GM20000 (cell line): ENCODE results near the gene ASIC1.

ENCODE experiments used
- DNase-seq: peaks from one replicate; pipeline ENCODE4 v3.0.0; 2012; ENCODE audit warnings: low spot score
- TF ChIP-seq, protein P1 (sequence below): IDR thresholded peaks from 2 replicates; pipeline ENCODE4 v1.5.1; 2012; ENCODE audit warnings: mild to moderate bottlenecking, control low read depth; ENCODE audit errors: extremely low read depth, missing control alignments

Gene ASIC1

GRCh38 chr12:50099302-50100008, 42.1 kb downstream of the ASIC1 start:
- DNase-seq = no peak
- TF ChIP-seq, protein P1, sequence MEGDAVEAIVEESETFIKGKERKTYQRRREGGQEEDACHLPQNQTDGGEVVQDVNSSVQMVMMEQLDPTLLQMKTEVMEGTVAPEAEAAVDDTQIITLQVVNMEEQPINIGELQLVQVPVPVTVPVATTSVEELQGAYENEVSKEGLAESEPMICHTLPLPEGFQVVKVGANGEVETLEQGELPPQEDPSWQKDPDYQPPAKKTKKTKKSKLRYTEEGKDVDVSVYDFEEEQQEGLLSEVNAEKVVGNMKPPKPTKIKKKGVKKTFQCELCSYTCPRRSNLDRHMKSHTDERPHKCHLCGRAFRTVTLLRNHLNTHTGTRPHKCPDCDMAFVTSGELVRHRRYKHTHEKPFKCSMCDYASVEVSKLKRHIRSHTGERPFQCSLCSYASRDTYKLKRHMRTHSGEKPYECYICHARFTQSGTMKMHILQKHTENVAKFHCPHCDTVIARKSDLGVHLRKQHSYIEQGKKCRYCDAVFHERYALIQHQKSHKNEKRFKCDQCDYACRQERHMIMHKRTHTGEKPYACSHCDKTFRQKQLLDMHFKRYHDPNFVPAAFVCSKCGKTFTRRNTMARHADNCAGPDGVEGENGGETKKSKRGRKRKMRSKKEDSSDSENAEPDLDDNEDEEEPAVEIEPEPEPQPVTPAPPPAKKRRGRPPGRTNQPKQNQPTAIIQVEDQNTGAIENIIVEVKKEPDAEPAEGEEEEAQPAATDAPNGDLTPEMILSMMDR = no peak

GRCh38 chr12:50100561-50100960, 43.2 kb downstream of the ASIC1 start:
- TF ChIP-seq, protein P1 = no peak
- no peak for DNase-seq

DNA sequence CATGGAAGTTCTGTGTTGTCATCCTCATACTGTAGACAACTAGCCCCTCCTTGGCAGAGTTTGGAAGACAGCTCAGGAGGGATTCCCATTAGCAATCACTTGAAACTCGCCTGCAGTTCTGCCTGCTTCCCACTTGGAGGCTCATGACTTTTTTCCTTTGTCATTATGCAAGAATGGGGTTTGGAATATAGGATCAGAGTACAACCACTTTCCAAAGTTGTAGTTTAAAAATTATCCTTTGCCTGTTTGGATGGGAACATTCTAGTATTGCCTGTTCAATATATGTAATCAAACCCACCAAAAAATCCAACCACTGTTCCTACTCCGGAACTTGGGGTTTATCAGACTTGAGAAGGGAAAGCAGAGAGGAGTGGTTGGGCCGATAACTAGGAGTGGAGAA, 44.3 kb downstream of the ASIC1 start:
- DNase-seq = no peak
- TF ChIP-seq, protein P1 = no peak

GRCh38 chr12:50102131-50102531, 44.7 kb downstream of the ASIC1 start:
- TF ChIP-seq, protein P1 = no peak
- DNase-seq = no peak

DNA sequence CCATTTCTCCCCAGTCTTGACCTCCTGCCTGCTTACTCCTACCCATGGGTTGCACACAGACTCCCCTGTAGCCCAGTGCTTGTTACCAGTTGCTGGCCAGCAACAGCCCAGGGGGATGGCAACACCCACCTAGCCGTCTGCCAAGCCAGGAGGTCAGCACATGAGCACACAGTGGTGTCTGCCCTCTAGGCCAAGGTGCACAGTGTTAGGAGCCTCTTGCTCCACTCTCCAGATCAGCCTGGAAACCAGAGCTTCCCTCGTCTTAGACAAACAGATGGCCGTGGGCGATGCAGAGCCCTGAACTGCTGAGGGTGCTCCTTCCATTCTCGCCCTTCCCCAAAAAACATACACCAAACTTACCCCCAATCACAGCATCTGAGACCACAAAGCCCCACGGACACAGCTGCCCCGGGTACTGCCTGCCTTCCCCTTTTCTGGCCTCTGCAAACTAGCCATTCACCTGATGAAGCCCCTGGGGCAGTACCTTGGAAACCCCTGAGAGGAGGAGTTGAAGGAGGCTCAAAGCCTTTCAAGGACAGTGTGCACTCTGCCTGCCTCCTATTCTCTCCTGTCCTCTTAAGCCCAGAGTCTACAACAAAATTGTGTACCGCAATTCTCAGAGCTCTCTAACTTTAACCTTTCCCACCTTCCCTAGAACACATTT, 45.4 kb downstream of the ASIC1 start:
- TF ChIP-seq, protein P1 = no peak
- DNase-seq = no peak

DNA sequence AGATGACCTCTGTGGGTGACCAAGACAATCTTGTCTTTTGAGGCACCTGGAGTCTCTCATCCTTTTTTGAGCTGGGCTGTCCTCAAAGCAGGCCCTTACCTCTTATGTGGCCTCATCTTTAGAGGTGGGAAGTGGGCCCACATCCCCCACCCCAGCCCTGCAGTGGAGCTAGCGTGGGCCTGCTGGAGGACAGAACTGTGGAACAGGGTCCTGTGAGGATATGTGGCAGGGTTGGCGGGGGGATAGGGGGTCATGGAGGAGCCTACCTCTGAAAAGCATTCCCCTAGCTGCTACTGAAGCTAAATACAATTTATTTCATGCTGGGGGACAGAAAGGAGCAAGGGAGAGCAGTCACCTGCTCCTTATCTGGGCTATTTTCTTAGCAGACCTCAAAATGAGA, 46.0 kb downstream of the ASIC1 start:
- DNase-seq = no peak
- TF ChIP-seq, protein P1 = no peak

DNA sequence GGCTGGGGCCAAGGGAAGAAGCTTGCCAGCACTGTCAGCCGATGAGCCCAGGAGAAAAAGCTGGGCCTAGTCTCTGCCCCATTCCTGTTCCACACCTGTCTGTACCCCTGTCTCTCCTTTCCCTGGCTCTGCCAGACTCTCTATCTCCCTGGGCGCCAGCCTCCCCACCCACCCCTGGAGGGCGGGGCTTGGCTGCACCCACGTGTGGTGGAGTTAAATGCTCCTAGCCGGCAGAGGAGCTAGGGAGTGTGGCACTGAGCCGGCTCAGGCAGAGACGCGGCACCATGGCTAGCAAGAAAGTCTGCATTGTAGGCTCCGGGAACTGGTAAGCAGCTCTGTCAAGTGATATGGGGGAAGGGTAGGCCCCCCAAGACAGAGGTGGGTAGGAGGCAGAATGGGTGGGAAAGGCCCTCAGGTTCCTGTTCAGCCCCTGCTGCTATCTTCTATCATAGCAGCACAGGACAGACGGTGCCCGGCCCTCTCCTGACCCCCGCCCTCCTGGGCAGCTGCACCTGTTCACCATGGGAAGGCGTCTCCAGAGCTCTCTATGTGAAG, 46.4 kb downstream of the ASIC1 start, which contains the start of gene GPD1:
GPD1 (plus strand) TSS at position 242 of the 555 bp plus-strand sequence; CDS start at position 285, 43 bp downstream.
- DNase-seq = no peak
- TF ChIP-seq, protein P1 = no peak
